ENCODE measurements around the gene CARD8. TPM values are rescaled to one million over a fixed set of nuclear protein-coding genes. Genes with fewer than 3 reads are reported as not detected.

CARD8 gene
- total and polyA plus RNA-seq, 10 of the 15 experiments (the other 5 are each of a cell fraction or from before 2014, with no cell fraction given) = 39.8 to 69.8 (median 46.1) TPM

DNA sequence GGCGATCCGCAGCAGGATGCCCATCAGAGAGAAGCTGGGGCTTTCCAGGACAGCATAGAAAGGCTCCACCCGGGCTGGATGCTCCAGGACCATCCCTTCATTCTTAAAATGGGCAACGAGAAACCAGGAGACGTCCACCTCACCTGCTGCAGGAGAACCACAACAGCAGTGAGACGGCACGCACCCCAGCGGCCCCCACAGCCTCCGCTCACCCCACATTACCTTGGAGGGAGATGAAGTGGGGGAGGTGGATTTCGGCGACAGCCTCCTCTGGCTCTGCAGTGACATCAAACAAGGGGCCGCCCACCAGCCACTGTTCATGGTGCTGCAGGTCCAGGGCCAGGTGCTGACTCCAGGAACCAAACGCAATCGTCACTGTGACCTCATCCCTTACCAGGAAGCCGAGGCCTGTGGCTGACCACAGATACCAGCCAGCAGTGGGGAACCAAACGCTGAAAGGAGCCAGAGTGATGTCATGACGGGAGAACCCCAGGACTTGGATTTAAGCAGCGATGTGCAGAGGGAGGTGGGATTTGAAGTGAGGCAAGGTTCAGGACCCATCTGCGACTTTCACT, 25.1 kb downstream of the CARD8 start:
- Histone ChIP-seq H3K4me1 (ENCODE audit: control insufficient read depth, insufficient read depth, low read length) (no peaks in the 10 kb centered on the region), H3K9ac (ENCODE audit: control insufficient read depth, insufficient read depth, low read length) (no peak overlapping the region), H3K27me3 (replicated peaks in 1 of 2; ENCODE audit: control insufficient read depth in 2 of 2, insufficient read depth in 2 of 2, low read length in 1 of 2) (no peaks in the 10 kb centered on the region), H3K36me3 (ENCODE audit: control insufficient read depth in 2 of 2, insufficient read depth in 2 of 2, low read length in 1 of 2) (peaks cover 4 to 28% of the 10 kb centered on the region in 2 experiments), H2AFZ (ENCODE audit: control insufficient read depth, low read depth, low read length) (no peak overlapping the region), H3K9me3 (replicated peaks; ENCODE audit: control insufficient read depth, insufficient read depth, low read length) (no peaks in the 10 kb centered on the region), H3K4me2 (ENCODE audit: control insufficient read depth, insufficient read depth) (no peak overlapping the region), H3K79me2 (ENCODE audit: control insufficient read depth, insufficient read depth, low read length) (no peaks in the 10 kb centered on the region), H4K20me1 (ENCODE audit: control insufficient read depth, insufficient read depth) (no peaks in the 10 kb centered on the region), H3K27ac (ENCODE audit: control insufficient read depth, insufficient read depth) (no peak overlapping the region), H3K4me3 (no peak overlapping the region)
- SMC1A ChIA-PET (ENCODE audit: uncharacterized antibody, unreplicated experiment) = interaction anchor here (1.6 kb wide), 1 partner anchor 10 kb away, joined by 3 read pairs; no protein-coding TSS in a partner anchor
- CTCF ChIA-PET = no interaction called here
- POLR2A ChIA-PET = no interaction called here
- in situ Hi-C loops (cut with MboI) (no loop called here), intact Hi-C loops (cut with micrococcal nuclease; ENCODE audit: unreplicated experiment) (no loop called here)
- RAD21 ChIA-PET (ENCODE audit: unreplicated experiment) = no interaction called here
- FAIRE-seq = no peak
- TF ChIP-seq CHD4 (IDR thresholded peaks at IDR 0.05) (no peak), PML (IDR thresholded peaks at IDR 0.05; ENCODE audit: low read length) (no peak), RCOR1 (conservative IDR thresholded peaks at IDR 0.05; ENCODE audit: low read depth, low read length) (no peak), MYC (IDR thresholded peaks at IDR 0.05; ENCODE audit: insufficient read depth, insufficient read length, insufficient replicate concordance, low read length, severe bottlenecking) (no peak), NR2C2 (IDR thresholded peaks at IDR 0.05; ENCODE audit: borderline replicate concordance, control insufficient read depth, insufficient read length, low read depth) (no peak), NBN (IDR thresholded peaks at IDR 0.05) (no peak), ZZZ3 (IDR thresholded peaks at IDR 0.05; ENCODE audit: control insufficient read depth, insufficient read length, low read depth) (no peak), TCF12 (IDR thresholded peaks at IDR 0.05; ENCODE audit: low read depth, low read length) (no peak)
- TF ChIP-seq, protein P1, sequence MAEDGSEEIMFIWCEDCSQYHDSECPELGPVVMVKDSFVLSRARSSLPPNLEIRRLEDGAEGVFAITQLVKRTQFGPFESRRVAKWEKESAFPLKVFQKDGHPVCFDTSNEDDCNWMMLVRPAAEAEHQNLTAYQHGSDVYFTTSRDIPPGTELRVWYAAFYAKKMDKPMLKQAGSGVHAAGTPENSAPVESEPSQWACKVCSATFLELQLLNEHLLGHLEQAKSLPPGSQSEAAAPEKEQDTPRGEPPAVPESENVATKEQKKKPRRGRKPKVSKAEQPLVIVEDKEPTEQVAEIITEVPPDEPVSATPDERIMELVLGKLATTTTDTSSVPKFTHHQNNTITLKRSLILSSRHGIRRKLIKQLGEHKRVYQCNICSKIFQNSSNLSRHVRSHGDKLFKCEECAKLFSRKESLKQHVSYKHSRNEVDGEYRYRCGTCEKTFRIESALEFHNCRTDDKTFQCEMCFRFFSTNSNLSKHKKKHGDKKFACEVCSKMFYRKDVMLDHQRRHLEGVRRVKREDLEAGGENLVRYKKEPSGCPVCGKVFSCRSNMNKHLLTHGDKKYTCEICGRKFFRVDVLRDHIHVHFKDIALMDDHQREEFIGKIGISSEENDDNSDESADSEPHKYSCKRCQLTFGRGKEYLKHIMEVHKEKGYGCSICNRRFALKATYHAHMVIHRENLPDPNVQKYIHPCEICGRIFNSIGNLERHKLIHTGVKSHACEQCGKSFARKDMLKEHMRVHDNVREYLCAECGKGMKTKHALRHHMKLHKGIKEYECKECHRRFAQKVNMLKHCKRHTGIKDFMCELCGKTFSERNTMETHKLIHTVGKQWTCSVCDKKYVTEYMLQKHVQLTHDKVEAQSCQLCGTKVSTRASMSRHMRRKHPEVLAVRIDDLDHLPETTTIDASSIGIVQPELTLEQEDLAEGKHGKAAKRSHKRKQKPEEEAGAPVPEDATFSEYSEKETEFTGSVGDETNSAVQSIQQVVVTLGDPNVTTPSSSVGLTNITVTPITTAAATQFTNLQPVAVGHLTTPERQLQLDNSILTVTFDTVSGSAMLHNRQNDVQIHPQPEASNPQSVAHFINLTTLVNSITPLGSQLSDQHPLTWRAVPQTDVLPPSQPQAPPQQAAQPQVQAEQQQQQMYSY (CRISPR knock-in tag; IDR thresholded peaks at IDR 0.05) = no peak
- TF ChIP-seq, protein P2, sequence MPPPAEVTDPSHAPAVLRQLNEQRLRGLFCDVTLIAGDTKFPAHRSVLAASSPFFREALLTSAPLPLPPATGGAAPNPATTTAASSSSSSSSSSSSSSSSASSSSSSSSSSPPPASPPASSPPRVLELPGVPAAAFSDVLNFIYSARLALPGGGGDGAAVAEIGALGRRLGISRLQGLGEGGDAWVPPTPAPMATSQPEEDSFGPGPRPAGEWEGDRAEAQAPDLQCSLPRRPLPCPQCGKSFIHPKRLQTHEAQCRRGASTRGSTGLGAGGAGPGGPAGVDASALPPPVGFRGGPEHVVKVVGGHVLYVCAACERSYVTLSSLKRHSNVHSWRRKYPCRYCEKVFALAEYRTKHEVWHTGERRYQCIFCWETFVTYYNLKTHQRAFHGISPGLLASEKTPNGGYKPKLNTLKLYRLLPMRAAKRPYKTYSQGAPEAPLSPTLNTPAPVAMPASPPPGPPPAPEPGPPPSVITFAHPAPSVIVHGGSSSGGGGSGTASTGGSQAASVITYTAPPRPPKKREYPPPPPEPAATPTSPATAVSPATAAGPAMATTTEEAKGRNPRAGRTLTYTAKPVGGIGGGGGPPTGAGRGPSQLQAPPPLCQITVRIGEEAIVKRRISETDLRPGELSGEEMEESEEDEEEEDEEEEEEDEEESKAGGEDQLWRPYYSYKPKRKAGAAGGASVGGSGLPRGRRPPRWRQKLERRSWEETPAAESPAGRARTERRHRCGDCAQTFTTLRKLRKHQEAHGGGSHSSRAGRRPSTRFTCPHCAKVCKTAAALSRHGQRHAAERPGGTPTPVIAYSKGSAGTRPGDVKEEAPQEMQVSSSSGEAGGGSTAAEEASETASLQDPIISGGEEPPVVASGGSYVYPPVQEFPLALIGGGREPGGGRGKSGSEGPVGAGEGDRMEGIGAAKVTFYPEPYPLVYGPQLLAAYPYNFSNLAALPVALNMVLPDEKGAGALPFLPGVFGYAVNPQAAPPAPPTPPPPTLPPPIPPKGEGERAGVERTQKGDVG (CRISPR knock-in tag; IDR thresholded peaks at IDR 0.05) = no peak
- BruUV-seq (replicated peaks) = no TSS peak
- WGBS (ENCODE audit: insufficient coverage, insufficient replicate concordance, low lambda C conversion rate, missing lambda C conversion rate) = 79% methylated on average over 19 of the region's 19 CpGs
- DNase-seq (ENCODE audit: low read depth, low spot score) = no peak
- no peak for ATAC-seq

Data from GM12878 (cell line).